ENCODE results near the gene EGLN2.
"Not testable (repeated sequence)": the region's sequence is repeated elsewhere in the genome, so short reads cannot be mapped to it uniquely, and the experiment has no call there.

The EGLN2 gene

DNA sequence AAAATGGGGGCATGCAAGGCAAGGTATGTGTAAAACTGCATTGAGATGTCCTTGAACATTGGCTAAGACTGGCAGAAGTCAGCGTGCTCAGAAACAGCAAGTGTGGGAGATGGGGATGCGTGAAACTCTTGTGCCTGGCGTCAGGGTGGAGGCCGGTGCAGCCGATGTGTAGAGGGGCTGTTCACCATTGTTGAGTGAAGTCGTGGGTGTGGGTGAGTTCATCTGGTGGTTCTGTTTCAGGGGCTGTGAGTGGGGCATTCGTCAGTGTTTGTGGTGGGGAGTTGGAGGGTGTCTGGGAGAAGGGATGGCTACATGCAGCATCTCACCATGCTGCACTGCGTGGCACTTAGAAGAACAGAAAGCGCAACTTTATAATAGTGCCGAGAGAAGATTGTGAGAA lies 35.0 kb upstream of the EGLN2 start:
- Histone ChIP-seq H3K4me3 (ENCODE audit: control insufficient read depth in 1 of 7, extremely low read depth in 1 of 7, insufficient read depth in 4 of 7, low read depth in 2 of 7, low read length in 6 of 7) (no peak overlapping the region), H3K27me3 (replicated peaks in 2 of 5; ENCODE audit: control insufficient read depth in 4 of 5, insufficient read depth in 5 of 5, low read length in 4 of 5) (no peaks in the 10 kb centered on the region), H3K4me1 (ENCODE audit: control extremely low read depth in 1 of 4, control insufficient read depth in 4 of 4, insufficient read depth in 4 of 4, low read length in 3 of 4) (peaks cover 0 to 4% (median 0%) of the 10 kb centered on the region in 4 experiments), H3K36me3 (ENCODE audit: control insufficient read depth in 4 of 4, insufficient read depth in 4 of 4, low read length in 3 of 4) (peaks cover 23 to 79% (median 62%) of the 10 kb centered on the region in 4 experiments), H3K27ac (ENCODE audit: insufficient read depth in 1 of 2, low read depth in 1 of 2, low read length in 2 of 2, poor library complexity in 1 of 2, severe bottlenecking in 2 of 2) (no peak overlapping the region), H3K9me3 (ENCODE audit: control extremely low read depth in 1 of 5, control insufficient read depth in 4 of 5, insufficient read depth in 2 of 5, low read depth in 1 of 5, low read length in 4 of 5) (no peaks in the 10 kb centered on the region)
- CTCF ChIA-PET, result no interaction called here
- POLR2A ChIA-PET, result no interaction called here
- no peak for DNase-seq
- 94% methylated on average over 10 of the region's 10 CpGs for WGBS (ENCODE audit: insufficient coverage)

DNA sequence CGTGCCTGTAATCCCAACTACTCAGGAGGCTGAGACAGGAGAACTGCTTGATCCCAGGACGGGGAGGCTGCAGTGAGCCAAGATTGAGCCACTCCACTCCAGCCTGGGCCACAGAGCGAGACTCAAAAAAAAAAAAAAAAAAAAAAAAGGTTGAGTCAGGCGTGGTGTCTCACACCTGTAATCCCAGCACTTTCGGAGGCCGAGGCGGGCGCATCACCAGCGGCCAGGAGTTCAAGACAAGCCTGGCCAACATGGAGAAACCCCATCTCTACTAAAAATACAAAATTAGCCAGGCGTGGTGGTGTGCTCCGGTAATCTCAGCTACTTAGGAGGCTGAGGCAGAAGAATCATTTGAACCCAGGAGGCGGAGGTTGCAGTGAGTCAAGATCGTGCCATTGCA lies 32.6 kb upstream of the EGLN2 start:
- H3K9me3 ChIP-seq (ENCODE audit: control extremely low read depth in 1 of 5, control insufficient read depth in 4 of 5, insufficient read depth in 2 of 5, low read depth in 1 of 5, low read length in 4 of 5); H3K27ac ChIP-seq (ENCODE audit: insufficient read depth in 1 of 2, low read depth in 1 of 2, low read length in 2 of 2, poor library complexity in 1 of 2, severe bottlenecking in 2 of 2); H3K27me3 ChIP-seq (replicated peaks in 2 of 5; ENCODE audit: control insufficient read depth in 4 of 5, insufficient read depth in 5 of 5, low read length in 4 of 5); H3K4me1 ChIP-seq (ENCODE audit: control extremely low read depth in 1 of 4, control insufficient read depth in 4 of 4, insufficient read depth in 4 of 4, low read length in 3 of 4); H3K4me3 ChIP-seq (ENCODE audit: control insufficient read depth in 1 of 7, extremely low read depth in 1 of 7, insufficient read depth in 4 of 7, low read depth in 2 of 7, low read length in 6 of 7); DNase-seq: not testable (repeated sequence)
- 95% methylated on average over 7 of the region's 13 CpGs for WGBS (ENCODE audit: insufficient coverage)
- ChIA-PET CTCF (interaction anchor here (0.8 kb wide), 1 partner anchor 11 kb away, joined by 3 read pairs; no protein-coding TSS in a partner anchor), POLR2A (interaction anchor here (0.6 kb wide), 1 partner anchor 17 kb away, joined by 3 read pairs; no protein-coding TSS in a partner anchor)
- peaks cover 17 to 57% (median 44%) of the 10 kb centered on the region in 4 experiments for H3K36me3 ChIP-seq (ENCODE audit: control insufficient read depth in 4 of 4, insufficient read depth in 4 of 4, low read length in 3 of 4)

DNA sequence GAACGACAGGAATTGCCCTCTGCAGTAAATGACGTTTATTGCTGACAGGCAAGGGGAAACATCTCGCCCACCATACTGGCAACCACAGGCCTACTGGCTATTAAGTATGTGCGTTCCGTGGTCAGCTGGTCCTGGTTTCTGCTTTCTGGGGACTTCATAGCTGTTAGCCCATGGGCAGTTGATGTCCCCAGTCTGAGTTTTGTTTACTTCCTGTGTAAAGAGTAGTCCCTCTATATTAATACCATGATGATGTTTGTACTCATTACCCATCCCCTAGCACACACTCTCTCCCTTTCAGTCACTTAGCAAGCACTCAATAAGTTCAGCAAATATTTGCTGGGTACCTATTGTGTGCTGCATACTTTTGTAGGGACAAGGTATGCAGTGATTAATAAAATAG lies 30.1 kb upstream of the EGLN2 start:
- CTCF ChIA-PET, result interaction anchor here (0.9 kb wide), 1 partner anchor 30 kb away, joined by 3 read pairs; the partner anchor contains the start of gene EGLN2
- 63% methylated on average over 2 of the region's 5 CpGs for WGBS (ENCODE audit: insufficient coverage)
- H3K36me3 ChIP-seq (ENCODE audit: control insufficient read depth in 4 of 4, insufficient read depth in 4 of 4, low read length in 3 of 4), result peaks cover 9 to 34% (median 23%) of the 10 kb centered on the region in 4 experiments
- H3K9me3 ChIP-seq (ENCODE audit: control extremely low read depth in 1 of 5, control insufficient read depth in 4 of 5, insufficient read depth in 2 of 5, low read depth in 1 of 5, low read length in 4 of 5), result peaks cover 0 to 2% (median 0%) of the 10 kb centered on the region in 5 experiments
- no peak for DNase-seq
- POLR2A ChIA-PET, result no interaction called here
- H3K4me1 ChIP-seq (ENCODE audit: control extremely low read depth in 1 of 4, control insufficient read depth in 4 of 4, insufficient read depth in 4 of 4, low read length in 3 of 4), result peaks cover 0 to 4% (median 0%) of the 10 kb centered on the region in 4 experiments
- no peak overlapping the region for H3K4me3 ChIP-seq (ENCODE audit: control insufficient read depth in 1 of 7, extremely low read depth in 1 of 7, insufficient read depth in 4 of 7, low read depth in 2 of 7, low read length in 6 of 7)
- no peak overlapping the region for H3K27ac ChIP-seq (ENCODE audit: insufficient read depth in 1 of 2, low read depth in 1 of 2, low read length in 2 of 2, poor library complexity in 1 of 2, severe bottlenecking in 2 of 2)
- no peaks in the 10 kb centered on the region for H3K27me3 ChIP-seq (replicated peaks in 2 of 5; ENCODE audit: control insufficient read depth in 4 of 5, insufficient read depth in 5 of 5, low read length in 4 of 5)

DNA sequence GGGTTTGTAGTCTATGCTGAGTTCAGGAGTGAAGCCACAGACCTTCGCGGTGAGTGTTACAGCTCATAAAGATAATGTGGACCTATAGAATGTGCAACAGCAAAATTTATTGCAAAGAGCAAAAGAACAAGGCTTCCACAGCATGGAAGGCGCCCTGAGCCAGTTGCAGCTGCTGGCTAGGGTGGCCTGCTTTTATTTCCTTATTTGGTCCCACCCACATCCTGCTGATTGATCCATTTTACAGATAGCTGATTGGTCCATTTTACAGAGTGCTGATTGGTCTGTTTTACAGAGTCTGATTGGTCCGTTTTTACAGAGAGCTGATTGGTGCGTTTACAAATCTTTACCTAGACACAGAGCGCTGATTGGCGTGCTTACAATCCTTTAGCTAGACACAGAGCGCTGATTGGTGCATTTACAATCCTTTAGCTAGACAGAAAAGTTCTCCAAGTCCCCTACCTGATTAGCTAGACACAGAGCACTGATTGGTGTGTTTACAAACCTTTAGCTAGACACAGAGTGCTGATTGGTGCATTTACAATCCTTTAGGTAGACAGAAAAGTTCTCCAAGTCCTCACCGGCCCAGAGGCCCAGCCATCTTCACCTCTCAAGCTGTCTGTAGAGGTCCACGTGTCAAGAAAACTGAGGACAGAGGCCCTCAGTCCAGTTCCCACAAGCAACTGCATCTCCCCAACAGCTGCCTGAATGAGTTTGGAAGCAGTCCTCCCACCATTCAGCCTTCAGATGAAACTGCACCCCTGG lies 27.7 kb upstream of the EGLN2 start:
- peaks cover 0 to 12% (median 3%) of the 10 kb centered on the region in 4 experiments for H3K4me1 ChIP-seq (ENCODE audit: control extremely low read depth in 1 of 4, control insufficient read depth in 4 of 4, insufficient read depth in 4 of 4, low read length in 3 of 4)
- H3K4me3 ChIP-seq (ENCODE audit: control insufficient read depth in 1 of 7, extremely low read depth in 1 of 7, insufficient read depth in 4 of 7, low read depth in 2 of 7, low read length in 6 of 7); POLR2A ChIA-PET; H3K27me3 ChIP-seq (replicated peaks in 2 of 5; ENCODE audit: control insufficient read depth in 4 of 5, insufficient read depth in 5 of 5, low read length in 4 of 5); H3K9me3 ChIP-seq (ENCODE audit: control extremely low read depth in 1 of 5, control insufficient read depth in 4 of 5, insufficient read depth in 2 of 5, low read depth in 1 of 5, low read length in 4 of 5); H3K27ac ChIP-seq (ENCODE audit: insufficient read depth in 1 of 2, low read depth in 1 of 2, low read length in 2 of 2, poor library complexity in 1 of 2, severe bottlenecking in 2 of 2): not testable (repeated sequence)
- peak in 1 of 3 donors; percentile 14 for DNase-seq
- peaks cover 0 to 10% (median 2%) of the 10 kb centered on the region in 4 experiments for H3K36me3 ChIP-seq (ENCODE audit: control insufficient read depth in 4 of 4, insufficient read depth in 4 of 4, low read length in 3 of 4)
- 95% methylated on average over 10 of the region's 10 CpGs for WGBS (ENCODE audit: insufficient coverage)
- CTCF ChIA-PET, result interaction anchor here (1.5 kb wide), 1 partner anchor 10 kb away, joined by 4 read pairs; no protein-coding TSS in a partner anchor

DNA sequence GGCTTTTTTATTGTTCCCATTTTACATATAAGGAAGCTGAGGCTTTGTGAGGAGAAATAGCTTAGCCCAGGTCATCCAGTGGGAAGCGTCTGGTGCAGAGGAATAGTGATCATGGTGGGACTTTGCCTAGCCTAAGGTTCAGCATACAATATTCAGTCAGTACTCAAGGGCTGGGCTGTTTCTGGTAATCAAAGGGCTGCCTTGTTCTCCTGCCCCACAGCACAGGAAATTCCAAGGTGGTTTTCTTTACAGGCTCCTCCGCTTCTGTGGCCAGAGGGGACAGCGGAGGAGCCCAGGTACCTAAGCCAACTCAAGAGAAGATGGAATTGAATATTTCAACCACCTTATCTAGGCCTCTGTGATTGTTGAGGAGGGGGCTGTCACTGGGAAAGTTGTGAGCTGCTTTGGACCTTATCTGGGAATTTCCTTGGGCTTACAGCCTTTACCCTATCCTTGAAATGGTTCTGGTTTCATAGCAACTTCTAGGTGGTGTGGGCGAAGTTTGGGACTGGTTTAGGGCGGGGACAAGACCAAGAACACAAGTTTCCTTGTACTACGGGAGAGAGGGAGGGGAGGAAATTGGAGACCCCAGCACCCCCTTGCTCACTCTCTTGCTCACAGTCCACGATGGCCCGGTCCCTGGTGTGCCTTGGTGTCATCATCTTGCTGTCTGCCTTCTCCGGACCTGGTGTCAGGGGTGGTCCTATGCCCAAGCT lies 23.9 kb upstream of the EGLN2 start, which contains the start of gene MIA:
Gene MIA, plus strand, starts transcription at position 606 of the 716 bp plus-strand sequence. Its CDS starts 22 bp downstream, at position 628.
- Histone ChIP-seq H3K36me3 (ENCODE audit: control insufficient read depth in 4 of 4, insufficient read depth in 4 of 4, low read length in 3 of 4) (no peaks in the 10 kb centered on the region), H3K9me3 (ENCODE audit: control extremely low read depth in 1 of 5, control insufficient read depth in 4 of 5, insufficient read depth in 2 of 5, low read depth in 1 of 5, low read length in 4 of 5) (peaks cover 0 to 2% (median 0%) of the 10 kb centered on the region in 5 experiments), H3K27me3 (replicated peaks in 2 of 5; ENCODE audit: control insufficient read depth in 4 of 5, insufficient read depth in 5 of 5, low read length in 4 of 5) (no peaks in the 10 kb centered on the region), H3K4me3 (ENCODE audit: control insufficient read depth in 1 of 7, extremely low read depth in 1 of 7, insufficient read depth in 4 of 7, low read depth in 2 of 7, low read length in 6 of 7) (no peak within 1 kb of the TSS), H3K4me1 (ENCODE audit: control extremely low read depth in 1 of 4, control insufficient read depth in 4 of 4, insufficient read depth in 4 of 4, low read length in 3 of 4) (peaks cover 6 to 33% (median 18%) of the 10 kb centered on the region in 4 experiments), H3K27ac (ENCODE audit: insufficient read depth in 1 of 2, low read depth in 1 of 2, low read length in 2 of 2, poor library complexity in 1 of 2, severe bottlenecking in 2 of 2) (no peak within 1 kb of the TSS)
- whole genome bisulfite sequencing (ENCODE audit: insufficient coverage), result 100% methylated on average over 2 of the region's 9 CpGs
- DNase-seq, result no peak
- POLR2A ChIA-PET, result no interaction called here
- CTCF ChIA-PET, result interaction anchor here (1.0 kb wide), 1 partner anchor 32 kb away, joined by 3 read pairs; no protein-coding TSS in a partner anchor

DNA sequence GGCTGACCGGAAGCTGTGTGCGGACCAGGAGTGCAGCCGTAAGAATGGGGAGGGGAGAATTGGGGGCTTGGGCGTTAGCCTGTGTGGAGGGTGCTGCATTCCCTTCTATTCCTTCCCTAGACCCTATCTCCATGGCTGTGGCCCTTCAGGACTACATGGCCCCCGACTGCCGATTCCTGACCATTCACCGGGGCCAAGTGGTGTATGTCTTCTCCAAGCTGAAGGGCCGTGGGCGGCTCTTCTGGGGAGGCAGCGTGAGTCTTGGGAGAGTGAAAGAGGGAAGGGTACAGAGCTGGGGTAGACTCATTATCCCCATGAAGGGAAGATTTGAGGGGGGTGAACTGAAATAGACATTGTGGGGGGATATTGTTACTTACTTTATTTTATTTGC lies 23.4 kb upstream of the EGLN2 start:
- CTCF ChIA-PET, result interaction anchor here (1.0 to 3.7 kb wide), 2 partner anchors 22 to 32 kb away, joined by 3 to 25 read pairs; partner anchors contain the start of gene EGLN2
- H3K27ac ChIP-seq (ENCODE audit: insufficient read depth in 1 of 2, low read depth in 1 of 2, low read length in 2 of 2, poor library complexity in 1 of 2, severe bottlenecking in 2 of 2), result no peak overlapping the region
- no peak for DNase-seq
- H3K4me3 ChIP-seq (ENCODE audit: control insufficient read depth in 1 of 7, extremely low read depth in 1 of 7, insufficient read depth in 4 of 7, low read depth in 2 of 7, low read length in 6 of 7), result no peak overlapping the region
- peaks cover 0 to 3% (median 0%) of the 10 kb centered on the region in 4 experiments for H3K36me3 ChIP-seq (ENCODE audit: control insufficient read depth in 4 of 4, insufficient read depth in 4 of 4, low read length in 3 of 4)
- no peaks in the 10 kb centered on the region for H3K27me3 ChIP-seq (replicated peaks in 2 of 5; ENCODE audit: control insufficient read depth in 4 of 5, insufficient read depth in 5 of 5, low read length in 4 of 5)
- POLR2A ChIA-PET, result interaction anchor here (0.5 to 3.7 kb wide), 2 partner anchors 23 kb away, joined by 5 to 28 read pairs; partner anchors contain the start of gene EGLN2
- peaks cover 6 to 33% (median 18%) of the 10 kb centered on the region in 4 experiments for H3K4me1 ChIP-seq (ENCODE audit: control extremely low read depth in 1 of 4, control insufficient read depth in 4 of 4, insufficient read depth in 4 of 4, low read length in 3 of 4)
- 97% methylated on average over 9 of the region's 10 CpGs for WGBS (ENCODE audit: insufficient coverage)
- peaks cover 0 to 2% (median 0%) of the 10 kb centered on the region in 5 experiments for H3K9me3 ChIP-seq (ENCODE audit: control extremely low read depth in 1 of 5, control insufficient read depth in 4 of 5, insufficient read depth in 2 of 5, low read depth in 1 of 5, low read length in 4 of 5)

Data from common myeloid progenitor, CD34-positive (primary cell).